GM18861 (cell line): Measurements from ENCODE around the gene CDK5RAP1.

ENCODE experiments used
- ATAC-seq: cut with Tn5 transposase; IDR thresholded peaks from one replicate; pipeline ENCODE4 v1.9.1; 2021; ENCODE audit not compliant: unreplicated experiment

The CDK5RAP1 gene

DNA sequence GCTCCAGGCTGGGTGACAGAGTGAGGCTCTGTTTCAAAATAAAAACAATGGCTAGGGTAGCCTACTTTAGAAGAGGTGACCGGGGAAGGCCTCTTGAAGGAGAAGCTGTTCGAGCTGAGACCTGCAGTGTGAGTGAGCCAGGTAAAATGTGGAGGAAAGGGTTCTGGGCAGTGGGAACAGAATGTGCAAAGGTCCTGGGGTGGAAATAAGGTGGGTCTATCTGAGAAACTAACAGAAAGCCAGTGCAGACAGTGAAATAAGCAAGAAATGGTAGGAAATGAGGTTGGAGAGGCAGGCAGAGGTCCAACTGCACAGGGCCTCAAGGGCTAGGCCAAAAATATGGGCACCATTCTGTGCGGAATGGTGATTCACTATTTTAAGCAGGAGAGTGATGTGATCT is 64.9 kb downstream of the CDK5RAP1 start:
- ATAC-seq = no peak

DNA sequence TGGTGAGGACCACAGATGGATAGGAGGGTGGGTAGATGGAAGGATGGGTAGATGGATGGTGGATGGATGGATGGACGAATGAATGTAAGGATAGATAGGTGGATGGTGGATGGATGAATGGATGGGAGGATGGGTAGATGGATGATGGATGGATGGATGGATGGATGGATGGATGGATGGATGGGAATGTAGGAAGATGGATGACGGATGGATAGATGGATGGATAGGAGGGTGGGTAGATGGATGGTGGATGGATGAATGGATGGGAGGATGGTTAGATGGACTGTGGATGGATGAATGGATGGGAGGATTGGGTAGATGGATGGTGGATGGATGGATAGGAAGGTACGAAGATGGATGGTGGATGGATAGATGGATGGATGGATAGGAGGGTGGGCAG is 67.2 kb downstream of the CDK5RAP1 start:
- no peak for ATAC-seq

DNA sequence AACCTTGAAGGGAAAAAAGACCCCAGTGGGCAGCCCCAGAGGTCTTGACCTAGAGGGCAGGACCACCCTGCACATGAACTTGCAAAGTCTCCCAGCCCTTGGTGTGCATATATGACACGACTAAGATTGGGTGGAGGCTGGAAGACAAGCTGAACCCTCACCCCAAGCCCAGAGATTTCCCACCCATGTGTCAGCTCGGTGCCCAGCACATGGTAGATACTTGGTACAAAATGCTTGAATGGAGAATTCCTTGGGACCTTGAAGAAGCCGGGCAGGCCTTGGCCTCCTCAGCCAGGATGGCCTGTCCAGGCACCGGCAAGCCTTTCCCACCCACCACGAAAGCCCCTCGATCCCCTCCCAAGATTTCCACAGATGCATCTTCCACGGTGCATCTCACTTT is 67.7 kb downstream of the CDK5RAP1 start:
- no peak for ATAC-seq

DNA sequence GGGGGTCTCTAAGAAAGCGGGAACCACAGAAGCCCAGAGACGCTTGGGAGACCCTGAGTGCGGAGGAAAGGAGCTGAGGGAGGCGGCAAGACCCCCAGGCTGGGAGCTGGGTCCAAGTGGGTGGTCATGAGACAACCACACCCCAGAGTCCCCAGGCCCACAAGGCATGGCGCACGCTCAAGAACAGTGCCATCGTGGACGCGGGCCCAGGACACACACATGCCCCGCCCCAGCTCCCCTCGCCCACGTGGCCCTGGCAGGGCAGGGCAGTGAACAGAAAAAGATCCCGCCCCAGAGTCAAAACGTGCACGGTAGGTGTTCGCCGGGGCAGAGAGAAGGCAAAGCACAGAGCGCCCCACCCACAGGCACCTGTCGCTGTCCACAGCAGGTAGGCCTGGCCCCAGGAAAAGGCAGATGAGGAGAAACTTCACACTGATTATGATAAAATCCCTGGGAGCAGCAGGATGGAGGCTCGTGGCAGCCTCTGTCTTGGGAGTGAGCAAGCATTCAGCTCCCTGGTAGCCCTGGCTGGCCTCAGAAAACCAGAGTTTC is 68.3 kb downstream of the CDK5RAP1 start:
- ATAC-seq = no peak

DNA sequence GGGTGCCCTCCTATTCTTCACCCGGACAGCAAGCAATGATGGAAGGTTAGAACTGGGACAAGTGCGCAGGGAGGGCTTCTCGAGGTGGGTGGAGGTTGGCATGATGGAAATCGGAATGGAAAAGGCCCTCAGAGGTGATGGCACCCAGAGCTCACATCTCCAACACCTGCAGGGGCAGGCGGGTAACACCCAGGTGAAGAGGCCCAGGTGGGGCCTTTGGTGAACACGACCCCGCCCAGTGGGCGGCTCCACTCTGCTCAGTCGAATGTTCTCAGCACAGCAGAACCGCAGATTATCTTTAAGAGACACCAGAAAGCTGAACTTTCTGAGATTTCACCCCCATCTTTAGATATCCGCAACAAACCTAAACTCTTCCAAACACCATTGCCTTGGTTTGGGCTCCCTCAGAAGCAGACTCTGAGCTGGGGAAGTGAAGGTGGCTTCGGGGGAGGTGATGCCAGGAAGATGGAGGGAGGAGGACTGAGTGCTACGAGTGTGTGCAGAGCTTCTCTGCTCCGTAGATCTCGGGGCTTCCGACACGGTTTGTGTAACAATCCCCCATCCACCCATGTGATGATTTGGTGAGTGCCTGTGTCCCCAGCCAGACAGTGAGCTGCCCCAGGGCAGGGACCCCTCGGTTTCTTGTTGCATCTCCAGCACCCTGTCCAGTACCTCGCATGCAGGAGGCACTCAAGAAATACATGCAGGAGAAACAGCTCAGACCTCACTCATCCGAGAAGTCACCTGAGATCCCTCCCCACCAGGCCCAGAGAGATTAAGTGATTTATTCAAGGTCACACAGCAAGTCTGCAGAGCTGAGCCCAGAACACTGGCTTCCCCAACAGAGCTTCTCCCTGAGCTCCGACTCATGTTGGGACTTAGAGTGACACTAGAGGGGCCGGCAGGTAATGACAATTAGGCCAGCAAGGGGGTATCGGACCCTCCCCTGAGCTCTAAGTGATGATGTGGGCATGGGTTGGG is 72.9 kb downstream of the CDK5RAP1 start:
- ATAC-seq = no peak

DNA sequence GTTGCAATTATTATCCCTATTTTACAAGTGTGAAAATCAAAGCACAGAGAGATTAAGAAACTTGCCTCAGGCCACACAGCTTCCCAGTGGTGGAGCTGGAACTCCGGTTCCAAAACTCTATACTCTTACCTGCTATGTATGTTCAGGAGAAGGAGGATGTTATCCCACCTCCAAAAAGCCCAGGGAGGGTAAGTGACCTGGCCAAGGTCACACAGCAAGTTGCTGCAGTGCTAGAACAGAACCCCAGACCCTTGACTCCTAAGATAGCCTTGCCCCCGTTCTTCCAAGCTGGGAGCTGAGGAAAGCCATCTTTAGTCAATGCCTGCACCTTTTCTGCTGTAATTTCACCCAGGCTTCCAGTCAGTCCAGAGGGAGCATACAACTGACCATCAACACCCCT is 76.0 kb downstream of the CDK5RAP1 start:
- ATAC-seq = no peak

DNA sequence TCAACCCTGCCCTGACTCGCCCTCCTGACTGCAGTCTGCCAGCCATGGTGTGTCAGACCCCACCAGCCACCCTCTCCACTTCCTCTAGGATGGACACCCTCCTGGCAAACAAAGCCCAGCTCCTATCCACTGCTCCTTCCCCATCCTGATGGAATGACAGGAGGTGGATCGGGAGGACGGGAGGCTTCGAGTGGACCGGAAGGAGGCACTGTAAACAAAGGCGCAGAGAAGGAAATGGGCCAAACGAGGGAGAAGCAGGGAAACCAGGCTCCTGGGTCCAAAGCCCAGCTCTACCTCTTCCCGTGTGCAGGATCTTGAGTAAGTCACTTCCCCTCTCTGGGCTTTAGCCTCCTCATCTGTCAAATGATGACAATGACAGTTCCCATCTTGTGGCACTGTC is 78.1 kb downstream of the CDK5RAP1 start:
- no peak for ATAC-seq

DNA sequence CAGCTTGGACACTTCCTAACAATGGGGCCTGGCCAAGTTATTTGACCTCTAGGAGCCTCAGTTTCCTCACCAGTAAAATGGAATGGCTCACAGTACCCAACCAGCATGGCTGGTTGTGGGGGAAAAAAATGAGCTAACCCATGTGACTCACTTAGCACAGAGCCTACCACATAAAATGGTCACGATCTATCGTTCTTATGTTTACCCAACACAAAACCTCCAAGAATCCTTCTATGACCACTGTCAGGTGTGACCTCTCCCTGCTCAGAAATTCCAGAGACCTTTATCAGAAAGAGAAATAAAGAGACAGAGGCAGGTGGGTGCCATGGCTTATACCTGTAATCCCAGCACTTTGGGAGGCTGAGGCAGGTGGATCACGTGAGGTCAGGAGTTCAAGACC is 78.9 kb downstream of the CDK5RAP1 start:
- ATAC-seq = no peak

DNA sequence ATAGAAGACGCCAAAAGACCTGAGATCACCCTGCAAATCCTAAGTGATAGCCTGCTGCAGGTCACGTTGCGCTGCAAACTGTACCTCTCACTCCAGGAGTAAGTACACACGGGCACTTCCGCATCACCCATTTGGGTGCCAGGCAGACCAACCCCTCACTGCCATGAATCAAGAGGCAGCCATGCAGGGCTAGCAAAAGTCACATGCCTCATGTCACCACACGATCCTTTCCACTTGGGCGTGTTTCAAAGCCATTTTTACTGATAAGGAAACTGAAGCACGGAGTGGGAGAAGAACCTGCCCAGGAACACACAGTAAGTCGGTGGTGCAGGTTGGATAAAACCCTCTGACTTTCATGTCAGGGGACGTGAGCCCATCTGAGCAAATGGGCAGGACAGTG is 81.3 kb downstream of the CDK5RAP1 start:
- ATAC-seq = no peak

DNA sequence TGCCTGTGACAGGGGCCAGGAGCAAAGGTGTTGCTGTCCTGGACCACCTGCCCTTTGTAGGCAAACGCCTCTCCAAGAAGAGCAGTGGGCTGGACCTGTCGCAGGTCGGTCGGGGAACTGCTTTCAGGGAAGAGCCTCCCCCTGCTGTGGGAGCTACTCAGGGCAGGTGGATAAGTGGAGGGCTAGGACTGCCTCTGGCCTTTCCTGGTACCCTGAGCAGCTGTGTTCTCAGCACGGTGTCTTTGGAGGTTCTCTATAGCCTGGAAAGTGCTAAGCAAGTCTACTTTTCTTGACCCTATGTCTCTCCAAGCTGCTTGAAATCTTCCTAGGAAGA is 83.3 kb downstream of the CDK5RAP1 start:
- no peak for ATAC-seq

DNA sequence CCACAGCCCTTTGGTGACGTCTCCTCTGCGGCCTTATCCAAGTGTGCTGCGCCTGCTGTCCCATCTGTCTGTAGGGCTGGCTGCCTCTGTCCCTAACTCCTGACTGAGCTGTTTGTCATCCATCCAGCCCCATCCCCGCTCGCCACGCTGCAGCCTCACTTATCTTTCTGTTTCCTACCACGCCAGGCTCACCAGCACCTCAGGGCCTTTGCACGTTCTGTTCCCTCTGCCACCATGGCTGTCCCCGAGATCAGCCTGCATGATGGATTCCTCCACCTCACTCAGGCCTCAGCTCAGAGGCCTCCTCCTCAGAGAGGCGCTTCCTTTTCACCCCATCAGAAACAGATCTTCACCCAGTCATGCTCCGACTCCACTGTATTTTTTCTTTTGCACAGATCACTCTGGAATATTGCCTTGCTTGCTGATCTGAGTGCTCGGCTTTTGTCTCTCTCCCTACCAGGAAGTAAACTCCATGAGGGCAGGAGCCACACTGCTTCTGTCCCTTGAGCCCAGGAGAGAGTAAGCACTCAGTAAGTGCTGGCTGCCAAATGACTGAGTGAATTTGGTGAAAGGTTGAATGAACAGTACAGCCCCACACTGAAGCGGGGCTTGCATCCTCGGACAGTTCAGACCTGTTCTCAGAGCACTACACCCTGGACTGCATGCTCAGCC is 83.8 kb downstream of the CDK5RAP1 start:
- ATAC-seq = no peak

DNA sequence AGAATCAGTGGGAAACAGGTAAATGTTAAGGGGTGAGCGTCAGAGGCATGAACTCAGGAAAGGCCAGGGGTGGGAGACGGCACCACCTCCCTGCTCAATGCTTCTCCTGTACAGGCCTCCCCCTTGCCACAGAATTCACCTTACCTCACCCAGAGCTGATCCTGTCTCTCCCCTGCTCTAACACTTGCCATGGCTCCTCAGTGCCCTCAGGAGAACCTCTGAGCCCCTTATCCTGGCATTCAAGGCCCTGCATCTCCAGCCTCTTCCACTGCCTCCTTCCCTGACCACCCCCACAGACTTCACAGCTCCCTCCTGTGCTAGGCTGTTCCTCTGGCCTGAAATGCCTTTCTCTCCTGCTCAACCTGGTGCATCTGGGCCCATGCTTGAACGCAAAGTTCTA is 84.4 kb downstream of the CDK5RAP1 start:
- no peak for ATAC-seq

DNA sequence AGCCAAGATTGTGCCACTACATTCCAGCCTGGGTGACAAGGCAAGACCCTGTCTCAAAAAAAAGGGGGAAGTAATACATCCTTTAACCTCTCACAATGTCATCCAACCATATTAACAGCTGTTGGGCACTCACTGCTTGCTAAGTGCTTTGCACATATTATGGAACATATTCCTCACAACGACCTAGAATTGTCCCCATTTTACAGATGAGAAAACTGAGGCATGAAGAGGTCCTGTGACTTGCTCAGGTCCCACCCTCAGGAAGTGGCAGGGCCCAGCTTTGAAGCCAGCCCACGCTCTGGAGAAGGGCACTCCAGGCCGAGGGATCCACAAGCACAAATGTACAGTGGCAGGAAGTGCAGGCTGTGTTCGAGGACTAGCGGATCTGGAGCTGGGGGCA is 85.0 kb downstream of the CDK5RAP1 start:
- ATAC-seq = no peak

DNA sequence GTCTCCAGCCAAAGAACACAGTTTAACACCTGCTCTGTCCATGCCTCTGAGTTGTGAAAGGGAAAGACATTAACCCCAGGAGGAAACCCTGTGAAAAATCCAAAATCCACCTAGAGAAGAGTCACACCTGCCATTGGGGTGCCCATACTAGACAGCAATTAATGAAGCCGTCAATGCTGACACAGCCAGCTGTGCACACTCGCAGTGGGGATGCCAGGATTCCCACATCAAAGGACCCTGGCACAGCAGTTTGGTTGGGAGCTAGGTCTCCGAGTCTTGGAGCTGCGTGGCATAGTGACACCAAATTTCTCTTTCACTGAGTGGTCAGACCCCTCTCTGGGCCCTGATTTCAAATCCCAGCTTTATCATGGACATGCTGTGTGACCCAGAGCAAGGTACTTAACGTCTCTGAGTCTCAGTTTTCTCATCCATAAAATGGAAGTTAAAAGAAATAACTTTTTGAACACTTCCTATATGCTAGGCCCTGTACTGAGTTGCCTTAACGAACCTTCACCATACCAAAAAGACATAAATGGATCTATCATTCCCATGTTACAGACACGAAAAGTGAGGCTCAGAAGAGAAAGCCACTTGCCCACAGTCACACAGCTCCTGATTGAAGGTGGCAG is 87.5 kb downstream of the CDK5RAP1 start:
- ATAC-seq = no peak

DNA sequence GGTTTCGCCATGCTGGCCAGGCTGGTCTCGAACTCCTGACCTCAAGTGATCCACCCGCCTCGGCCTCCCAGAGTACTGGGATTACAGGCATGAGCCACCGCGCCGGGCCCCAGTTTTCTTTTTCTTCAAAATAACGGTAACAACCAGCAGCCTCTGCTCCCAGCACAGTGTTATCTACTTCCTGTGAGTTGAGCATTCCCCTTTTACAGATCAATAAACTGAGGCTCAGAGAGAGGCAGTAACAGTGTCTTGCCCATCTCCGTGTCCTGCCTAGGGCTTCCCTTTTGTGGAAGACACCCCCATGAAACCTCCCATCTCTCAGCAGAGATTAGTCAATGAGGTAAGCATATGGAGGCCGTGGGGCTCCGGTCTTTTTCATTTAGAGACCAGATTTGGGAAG is 88.7 kb downstream of the CDK5RAP1 start:
- no peak for ATAC-seq

DNA sequence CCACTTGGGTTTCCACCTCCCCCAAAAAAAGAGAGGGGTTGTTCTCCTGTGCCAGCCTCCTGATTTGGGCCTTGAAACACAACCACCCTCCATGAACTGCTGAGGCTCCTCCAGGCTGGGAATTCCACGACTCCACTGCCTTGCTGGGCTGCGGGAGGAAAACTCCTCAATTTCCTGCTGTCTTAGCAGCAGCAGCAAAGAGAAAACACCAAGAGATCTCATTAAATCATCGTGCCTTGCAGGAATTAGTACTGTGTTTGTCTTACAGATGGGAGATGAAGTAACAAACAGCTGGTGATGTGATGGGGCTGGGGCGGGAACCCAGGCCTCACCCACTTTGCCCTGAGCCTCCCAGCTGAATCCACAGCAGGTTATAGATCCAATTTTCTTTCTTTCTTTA is 89.3 kb downstream of the CDK5RAP1 start:
- ATAC-seq = no peak

DNA sequence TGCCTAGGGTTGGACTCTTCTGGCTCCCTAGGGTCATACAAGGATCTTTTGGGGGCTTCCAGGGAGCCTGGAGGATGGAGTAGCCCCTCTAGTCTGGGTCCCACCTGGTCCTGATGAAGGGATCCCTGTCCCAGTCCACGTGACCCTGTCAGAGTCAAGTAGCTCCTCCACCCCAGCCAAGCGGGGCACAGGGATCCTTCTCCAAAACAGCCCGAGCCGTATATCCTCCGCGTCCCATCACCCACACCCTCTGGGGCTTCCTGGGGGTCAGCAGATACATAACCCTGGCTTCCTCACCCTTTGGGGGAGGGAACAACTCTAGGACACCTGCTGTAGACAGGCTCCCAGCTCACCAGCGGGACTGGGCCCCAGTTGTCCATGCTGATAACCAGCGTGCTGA is 90.3 kb downstream of the CDK5RAP1 start:
- ATAC-seq = no peak

DNA sequence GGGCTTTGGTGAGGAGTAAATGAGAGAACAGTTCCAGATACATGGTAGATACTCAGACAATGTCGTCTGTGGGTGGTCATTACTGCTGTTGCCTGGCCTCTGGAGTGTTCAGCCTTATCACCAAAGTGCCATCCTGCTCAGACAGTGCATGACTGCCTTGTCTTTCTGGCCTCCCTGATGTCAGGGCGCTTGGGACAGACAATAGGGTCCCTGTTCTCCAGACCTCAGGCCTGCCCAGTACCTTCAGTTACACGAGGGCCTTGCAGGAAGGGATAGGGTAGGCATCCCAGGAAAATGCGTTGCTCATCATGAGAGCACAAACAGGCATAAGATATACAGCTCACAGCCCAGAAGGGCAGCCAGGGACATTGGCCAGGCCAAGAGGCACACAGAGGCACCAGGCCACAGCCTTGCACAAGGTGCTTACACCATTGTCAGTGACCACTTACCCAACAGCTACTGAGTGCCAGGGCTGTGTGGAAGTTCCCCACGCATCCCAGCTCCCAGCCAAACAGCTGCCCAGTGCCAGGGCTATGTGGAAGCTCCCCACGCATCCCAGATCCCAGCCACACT is 90.9 kb downstream of the CDK5RAP1 start:
- no peak for ATAC-seq

DNA sequence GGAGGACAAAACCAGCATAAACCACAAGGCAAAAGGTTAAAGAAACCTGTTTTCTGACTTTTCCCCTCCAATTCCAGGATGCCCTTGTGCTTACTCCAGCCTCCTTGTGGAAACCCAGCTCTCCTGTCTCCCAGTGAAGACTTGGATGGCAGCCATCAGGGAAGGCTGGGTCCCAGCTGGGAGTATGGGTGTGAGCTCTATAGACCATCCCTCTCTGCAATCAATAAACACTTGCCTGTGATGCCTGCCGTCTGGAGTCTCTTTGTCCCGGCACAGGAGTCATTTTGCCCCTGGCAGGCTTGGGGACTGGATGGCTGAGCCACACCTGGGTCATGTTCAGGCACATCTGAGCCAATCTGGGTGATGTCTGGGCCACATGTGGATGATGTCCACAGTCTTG is 91.7 kb downstream of the CDK5RAP1 start:
- ATAC-seq = no peak
